CD4-positive, alpha-beta T cell treated with Interleukin-4 for 4 hours (primary cell): ENCODE data around the gene KCNJ10.
"Not testable (repeated sequence)": the region's sequence is repeated elsewhere in the genome, so short reads cannot be mapped to it uniquely, and the experiment has no call there.

Source experiments
- DNase-seq: peaks from one replicate; pipeline ENCODE4 v3.0.0-alpha.2; 2020

KCNJ10 gene

GRCh38 chr1:160069460-160070231 lies at the start of gene KCNJ10:
KCNJ10 (minus strand) TSS chr1:160070160; CDS start chr1:160042532, 27,628 bp downstream.
- DNase-seq: no peak

- DNase-seq: no peak
Measured at GRCh38 chr1:160118928-160119327, 49.0 kb upstream of the KCNJ10 start.

DNA sequence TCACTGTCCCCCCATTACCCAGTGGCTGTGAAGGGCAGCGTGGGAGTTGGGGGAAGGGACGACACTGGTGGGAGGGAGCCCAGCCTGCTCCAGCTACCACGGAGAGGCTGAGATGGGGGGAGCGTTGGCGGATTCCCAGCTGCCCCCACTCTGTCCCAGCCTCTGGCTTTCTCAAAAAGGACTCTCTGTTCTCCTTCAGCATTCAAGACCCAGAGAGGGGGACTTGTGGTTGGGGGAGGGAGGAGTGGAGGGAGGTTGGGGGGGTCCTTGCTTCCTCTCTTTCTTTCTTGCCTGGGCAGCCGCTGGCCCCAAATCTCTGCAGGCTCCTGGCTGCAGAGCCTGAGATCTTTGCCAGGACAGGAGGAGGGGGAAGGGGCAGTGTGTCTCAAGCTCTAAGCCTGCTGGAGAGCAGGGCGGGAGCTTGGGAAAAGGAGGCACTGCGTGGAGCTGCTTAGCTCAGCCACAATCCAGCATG lies 47.8 kb upstream of the KCNJ10 start:
- no peak for DNase-seq

- DNase-seq: no peak
Measured at GRCh38 chr1:160117300-160117699, 47.3 kb upstream of the KCNJ10 start.

DNA sequence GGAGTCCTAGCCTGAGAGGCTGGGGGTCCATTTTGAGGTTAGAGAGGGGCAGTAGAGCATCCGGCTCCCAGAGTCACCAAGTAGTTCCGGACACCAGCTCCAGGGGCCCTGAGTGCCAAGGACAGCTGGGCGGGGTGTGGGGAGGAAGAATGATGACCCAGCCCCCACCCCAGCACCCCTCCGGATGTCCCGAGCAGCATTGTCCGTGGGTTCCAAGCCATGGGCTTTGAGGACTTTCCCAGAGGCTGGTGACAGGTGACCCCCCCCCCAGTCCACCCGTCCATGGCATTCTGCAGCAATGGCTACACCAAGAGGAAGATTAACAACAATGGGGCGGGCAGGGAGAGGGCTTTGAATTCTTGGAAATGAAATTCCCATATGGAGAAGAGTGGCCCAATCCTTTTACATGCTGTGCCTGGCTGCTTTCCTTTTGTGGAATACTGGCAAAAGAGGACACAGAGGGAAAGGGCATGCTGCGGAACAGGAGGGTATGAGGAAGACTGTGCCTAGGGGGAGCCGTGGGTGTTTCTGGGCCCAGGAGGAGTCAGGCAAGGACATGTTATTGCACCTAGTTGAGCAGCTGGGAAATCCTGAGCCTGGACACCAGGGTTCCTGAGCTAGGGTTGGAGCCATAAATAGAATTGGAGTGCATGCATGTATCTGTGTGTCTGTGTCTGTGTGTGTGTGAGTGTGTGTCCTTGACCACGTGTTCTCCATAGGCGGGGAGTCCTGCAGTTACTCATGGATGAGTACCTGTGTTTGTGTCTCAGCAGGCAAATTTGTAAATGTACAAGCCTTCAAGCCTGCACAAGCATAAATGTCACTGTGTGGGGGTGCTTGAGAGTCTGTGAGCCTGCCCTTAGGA lies 46.6 kb upstream of the KCNJ10 start:
- DNase-seq: no peak

- DNase-seq: no peak
Measured at GRCh38 chr1:160115545-160116282, 45.8 kb upstream of the KCNJ10 start, which contains the start of gene ATP1A2. ATP1A2 (plus strand) TSS chr1:160115759; CDS start chr1:160115862, 103 bp downstream.

DNA sequence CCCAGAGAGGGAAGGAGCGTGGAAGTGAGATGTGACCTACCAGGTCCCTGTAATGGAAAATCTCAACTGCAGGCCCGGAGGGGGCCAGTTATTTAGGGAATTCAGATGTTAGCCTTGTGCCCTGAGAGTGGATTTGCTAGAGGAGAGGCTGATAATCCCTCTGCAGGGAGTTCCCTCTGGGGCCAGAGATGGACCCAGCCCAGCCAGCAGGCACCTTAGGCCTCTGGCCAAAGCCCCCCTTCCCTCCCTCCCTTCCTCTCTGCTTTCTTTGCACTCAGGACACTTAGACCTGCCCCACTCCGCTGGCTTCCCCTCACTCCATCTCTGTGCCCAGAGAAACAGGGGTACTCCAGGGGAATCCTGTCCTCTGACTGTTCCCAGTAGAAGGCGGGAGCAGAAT lies 44.1 kb upstream of the KCNJ10 start:
- no peak for DNase-seq

DNA sequence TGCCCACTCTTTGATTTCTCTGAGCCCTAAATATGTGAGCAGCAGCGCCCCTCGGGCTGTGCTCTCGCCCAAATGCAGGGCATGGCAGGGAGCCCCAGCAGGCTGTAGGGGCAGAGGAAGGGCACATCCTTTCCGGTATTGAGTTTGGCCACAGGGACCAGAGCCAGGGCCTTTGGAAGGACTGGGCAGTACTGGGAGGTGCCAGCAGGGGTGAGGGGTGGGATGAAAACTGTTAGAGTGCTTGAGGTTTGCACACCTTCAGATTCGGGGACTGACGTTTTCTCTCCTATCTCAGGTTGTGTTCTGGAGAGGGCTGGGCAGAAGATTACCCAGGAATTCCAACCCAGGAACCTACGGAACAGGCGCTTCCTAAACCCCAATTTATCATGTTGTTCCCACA lies 43.4 kb upstream of the KCNJ10 start:
- no peak for DNase-seq

DNA sequence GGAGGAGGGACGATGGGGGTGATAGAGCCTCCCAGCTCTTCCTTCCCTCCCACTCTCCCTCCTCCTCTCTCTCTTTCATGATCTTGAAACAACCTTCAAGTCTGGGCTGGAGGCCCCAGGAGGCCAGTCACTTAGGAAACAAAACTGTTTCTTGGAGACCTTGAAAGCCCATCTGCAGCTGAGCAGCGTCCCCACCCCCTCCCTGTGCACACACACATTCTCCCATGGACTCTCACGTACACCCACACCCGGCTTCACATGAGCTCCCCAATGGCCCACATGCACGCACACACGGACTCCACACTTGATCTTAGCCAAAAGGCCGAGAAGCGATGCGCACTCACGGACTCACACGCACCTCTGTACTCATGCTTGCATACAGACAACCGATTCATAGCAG lies 42.4 kb upstream of the KCNJ10 start:
- no peak for DNase-seq

GRCh38 chr1:160111462-160111861 lies 41.5 kb upstream of the KCNJ10 start:
- DNase-seq: not testable (repeated sequence)

DNA sequence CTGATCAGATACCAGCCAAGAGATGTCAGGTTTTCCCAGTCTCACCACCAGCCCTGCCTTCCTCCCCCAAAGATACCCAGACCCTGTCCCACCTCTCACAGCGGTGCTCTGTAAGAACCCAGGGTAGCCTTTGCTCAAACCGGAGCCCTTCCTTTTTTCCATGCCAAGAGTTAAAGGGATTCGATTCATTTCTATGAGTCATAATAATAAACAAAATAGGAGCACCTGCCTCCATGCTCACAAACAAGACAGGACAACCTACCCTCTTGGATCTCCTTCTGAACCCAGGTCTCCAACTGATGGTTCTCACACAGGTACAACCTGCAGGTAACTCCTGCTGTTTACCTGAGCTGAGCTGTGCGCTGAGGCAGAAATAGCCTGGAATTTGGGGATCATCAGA lies 39.7 kb upstream of the KCNJ10 start:
- no peak for DNase-seq

DNA sequence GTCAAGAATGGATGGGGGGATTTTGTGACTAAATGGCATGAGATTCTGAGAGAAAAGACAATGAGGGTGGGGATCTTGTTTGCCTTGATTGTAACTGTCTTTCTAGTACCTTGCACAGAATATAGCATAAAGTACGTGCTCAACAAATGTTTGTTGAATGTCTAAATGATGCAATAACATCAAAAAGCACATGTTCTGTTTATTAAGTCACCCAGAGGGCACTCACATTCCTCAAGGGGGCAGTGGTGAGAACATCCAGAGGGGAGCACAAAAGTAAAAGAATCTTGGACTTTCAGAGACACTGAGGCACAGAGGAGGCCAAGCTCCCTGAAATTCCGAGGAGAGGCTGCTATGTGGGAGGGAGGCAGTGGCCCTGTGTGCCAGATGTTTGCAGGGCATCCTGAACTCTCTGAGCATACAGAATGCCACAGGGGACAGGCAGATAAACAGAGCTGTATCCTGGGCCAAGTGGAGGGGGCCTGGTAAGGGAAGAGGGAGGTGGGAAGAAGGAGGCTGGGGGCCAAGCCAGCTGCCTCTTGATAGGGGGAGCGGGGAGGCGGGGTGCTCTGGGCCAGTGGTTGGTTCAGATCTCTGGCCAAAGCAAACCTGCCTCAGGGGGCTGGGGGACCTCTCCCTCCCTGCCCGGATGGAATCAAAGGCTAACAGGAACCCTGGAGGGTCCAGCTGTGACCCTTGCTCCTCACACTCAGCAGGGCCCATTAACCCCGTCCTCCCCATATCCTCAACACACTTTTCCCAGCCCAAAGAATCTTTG lies 39.1 kb upstream of the KCNJ10 start:
- peak; percentile 14 for DNase-seq

DNA sequence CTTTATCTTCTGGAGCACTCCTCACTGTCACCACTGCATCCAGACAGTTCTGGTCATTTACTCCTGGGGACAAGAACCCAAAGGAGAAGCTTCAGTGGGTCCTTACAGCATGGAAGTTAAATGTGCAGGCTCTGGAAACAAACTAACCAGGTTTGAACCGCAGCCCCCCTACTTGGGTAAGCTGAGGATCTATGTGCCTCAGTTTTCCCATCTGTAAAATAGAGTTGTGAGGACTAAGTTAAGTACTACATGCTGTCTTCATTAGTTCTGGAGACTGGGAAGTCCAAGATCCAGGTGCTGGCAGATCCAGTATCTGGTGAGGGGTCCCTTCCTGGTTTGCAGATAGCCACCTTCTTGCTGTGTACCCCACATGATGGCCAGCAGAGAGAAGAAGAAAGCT lies 37.6 kb upstream of the KCNJ10 start:
- DNase-seq: no peak

GRCh38 chr1:160105155-160105554 lies 35.2 kb upstream of the KCNJ10 start:
- no peak for DNase-seq

DNA sequence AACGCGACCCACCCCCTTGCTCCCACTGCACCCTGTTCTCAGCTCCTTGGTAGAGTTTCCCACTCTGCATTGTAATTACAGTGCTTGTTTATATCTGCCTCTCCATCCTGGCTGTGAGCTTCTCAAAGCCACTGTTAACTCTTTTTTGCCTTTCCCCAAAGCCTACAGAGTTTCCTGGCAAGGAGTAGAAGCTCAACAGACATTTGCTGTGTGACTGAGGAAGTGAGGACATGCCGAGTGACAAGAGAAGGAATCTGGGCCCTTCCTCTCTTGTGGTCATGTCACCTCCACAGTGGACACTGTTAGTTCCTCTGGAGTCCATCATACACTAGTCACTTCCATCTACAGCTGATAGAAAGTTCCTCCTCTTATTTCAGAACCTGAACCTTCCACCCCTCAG lies 34.5 kb upstream of the KCNJ10 start:
- DNase-seq: no peak

- DNase-seq: no peak
Measured at GRCh38 chr1:160103658-160104408, 33.9 kb upstream of the KCNJ10 start.

GRCh38 chr1:160101717-160102522 lies 32.0 kb upstream of the KCNJ10 start:
- DNase-seq: no peak

DNA sequence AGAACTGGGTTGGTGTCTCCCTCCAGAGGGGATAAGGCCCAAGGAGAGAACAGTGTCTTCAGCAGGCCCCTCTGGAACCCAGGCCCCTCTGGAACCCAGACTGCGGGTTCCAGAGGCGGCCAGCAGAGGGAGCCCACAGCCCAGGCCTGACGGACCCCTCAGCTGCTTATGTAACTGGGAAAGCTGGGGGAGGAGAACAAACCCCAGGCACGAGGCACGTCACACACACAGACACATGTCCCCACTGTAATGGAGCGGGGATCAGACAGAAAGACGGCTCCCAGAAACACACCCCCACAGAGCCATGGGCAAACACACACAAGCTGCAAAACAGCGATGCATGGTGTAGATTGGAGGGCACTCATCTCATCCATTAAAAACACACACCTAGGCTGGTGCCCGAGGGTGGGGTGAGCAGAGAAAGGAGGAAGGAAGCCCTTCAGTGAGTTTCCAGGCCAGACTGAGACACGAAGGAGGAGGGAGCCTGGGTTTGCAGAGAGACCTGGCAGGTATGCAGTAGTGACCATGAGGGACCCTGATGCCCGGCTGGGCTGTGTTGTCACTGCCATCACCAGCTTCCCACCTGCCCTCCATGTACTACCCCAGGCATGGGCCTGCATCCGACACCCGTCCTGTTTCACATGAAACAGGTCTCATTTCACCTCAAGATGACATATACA lies 31.2 kb upstream of the KCNJ10 start:
- peak; percentile 75 for DNase-seq

- no peak for DNase-seq
Measured at GRCh38 chr1:160099716-160100375, 29.9 kb upstream of the KCNJ10 start.
